Right lobe of liver (tissue), 4 donors: ENCODE results near the gene PHGDH.

ENCODE experiments used
- POLR2A ChIP-seq: fragments of 450-650 bp; IDR thresholded peaks from one replicate; pipeline ENCODE4 v1.6.1; 2017; ENCODE audit warnings: antibody characterized with exemption, mild to moderate bottlenecking
- TF ChIP-seq, protein P1 (sequence below), 4 donors: fragments of 200-600 bp in 3 of 4; fragments of 450-650 bp in 1 of 4; IDR thresholded peaks; one replicate each; pipeline versions ENCODE4 v1.5.1 to v1.8.0; 2016 to 2022; ENCODE audit warnings: antibody characterized with exemption in 4 of 4, mild to moderate bottlenecking in 2 of 4
- donor health status: DM: no; HTN: no; CAD: no.
- donor health status: DM: no; HTN: no; CAD: no.
- donor health status: DM: no; HTN: yes; CAD: no.

DNA sequence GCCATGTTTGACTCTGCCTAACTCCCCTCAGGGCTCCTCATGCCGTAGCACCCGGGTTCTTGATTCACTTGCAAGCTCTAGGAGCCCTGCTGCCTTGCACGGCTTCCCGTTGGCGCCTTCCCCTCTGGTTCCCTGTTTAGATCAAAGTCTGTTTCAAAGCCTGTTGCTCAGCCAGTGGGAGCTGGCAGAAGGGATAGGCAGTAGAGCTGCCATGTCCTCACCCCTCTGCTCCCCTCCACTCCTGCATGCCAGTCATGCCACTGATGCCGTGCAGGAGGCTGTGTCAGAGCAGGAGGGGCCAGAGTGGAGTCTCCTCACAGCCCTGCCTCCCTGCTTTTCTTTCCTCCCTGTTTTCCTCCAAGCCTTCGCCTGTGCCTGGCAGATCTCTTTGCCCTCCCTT lies 30.5 kb downstream of the PHGDH start:
- TF ChIP-seq, protein P1, sequence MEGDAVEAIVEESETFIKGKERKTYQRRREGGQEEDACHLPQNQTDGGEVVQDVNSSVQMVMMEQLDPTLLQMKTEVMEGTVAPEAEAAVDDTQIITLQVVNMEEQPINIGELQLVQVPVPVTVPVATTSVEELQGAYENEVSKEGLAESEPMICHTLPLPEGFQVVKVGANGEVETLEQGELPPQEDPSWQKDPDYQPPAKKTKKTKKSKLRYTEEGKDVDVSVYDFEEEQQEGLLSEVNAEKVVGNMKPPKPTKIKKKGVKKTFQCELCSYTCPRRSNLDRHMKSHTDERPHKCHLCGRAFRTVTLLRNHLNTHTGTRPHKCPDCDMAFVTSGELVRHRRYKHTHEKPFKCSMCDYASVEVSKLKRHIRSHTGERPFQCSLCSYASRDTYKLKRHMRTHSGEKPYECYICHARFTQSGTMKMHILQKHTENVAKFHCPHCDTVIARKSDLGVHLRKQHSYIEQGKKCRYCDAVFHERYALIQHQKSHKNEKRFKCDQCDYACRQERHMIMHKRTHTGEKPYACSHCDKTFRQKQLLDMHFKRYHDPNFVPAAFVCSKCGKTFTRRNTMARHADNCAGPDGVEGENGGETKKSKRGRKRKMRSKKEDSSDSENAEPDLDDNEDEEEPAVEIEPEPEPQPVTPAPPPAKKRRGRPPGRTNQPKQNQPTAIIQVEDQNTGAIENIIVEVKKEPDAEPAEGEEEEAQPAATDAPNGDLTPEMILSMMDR (IDR thresholded peaks at IDR 0.05) = no peak
- no peak for TF ChIP-seq POLR2A
